ENCODE data around the gene ITIH5. TPM values are rescaled to one million over a fixed set of nuclear protein-coding genes. Genes with fewer than 3 reads are reported as not detected.

The ITIH5 gene
- total and polyA plus RNA-seq, 9 of the 15 experiments (the other 6 are each of a cell fraction or from before 2014, with no cell fraction given): 0.52 to 4.5 (median 2.6) TPM

GRCh38 chr10:7622969-7623368 is 43.8 kb downstream of the ITIH5 start:
- Histone ChIP-seq H3K9me1 (ENCODE audit: control insufficient read depth, insufficient read depth, low read length) (no peaks in the 10 kb centered on the region), H3K27ac (ENCODE audit: extremely low read depth, low read depth, low read length) (no peak overlapping the region), H3K79me2 (ENCODE audit: control insufficient read depth, insufficient read depth, low read length) (no peaks in the 10 kb centered on the region), H2AFZ (ENCODE audit: low read depth, low read length) (no peak overlapping the region), H3K4me1 (replicated peaks in 1 of 2; ENCODE audit: control insufficient read depth in 2 of 2, insufficient read depth in 2 of 2, low read length in 2 of 2) (no peaks in the 10 kb centered on the region; a peak in 1 of 5 replicates), H3K4me2 (ENCODE audit: insufficient read depth, low read length) (no peak overlapping the region), H3K4me3 (no peak overlapping the region), H4K20me1 (replicated peaks; ENCODE audit: control insufficient read depth, insufficient read depth, low read length) (no peaks in the 10 kb centered on the region), H3K9ac (ENCODE audit: insufficient read depth in 1 of 2, low read depth in 2 of 2, low read length in 2 of 2) (no peak overlapping the region), H3K36me3 (ENCODE audit: control insufficient read depth, insufficient read depth, low read length) (no peaks in the 10 kb centered on the region), H3K9me3 (replicated peaks; ENCODE audit: control insufficient read depth, insufficient read depth, low read depth, low read length) (0 out of 2 replicates have a peak, but pooled peaks cover 1% of the 10 kb centered on the region), H3K27me3 (ENCODE audit: control insufficient read depth in 2 of 2, insufficient read depth in 2 of 2, low read length in 2 of 2) (peaks cover 3 to 28% of the 10 kb centered on the region in 2 experiments; a peak in 3 of 5 replicates)
- WGBS (ENCODE audit: insufficient coverage, low coverage, missing lambda C conversion rate): 0% methylated on average over 6 of the region's 6 CpGs
- ChIA-PET POLR2A (interaction anchor here (1.1 kb wide), 1 partner anchor 25 kb away, joined by 3 read pairs; no protein-coding TSS in a partner anchor), CTCF (ENCODE audit: low intra/inter-chr PET ratio) (no interaction called here)
- peak; percentile 73 for ATAC-seq
- in situ Hi-C loops (cut with MboI): no loop called here
- intact Hi-C loops (cut with micrococcal nuclease): loop anchor here (5.0 kb wide), 1 partner anchor 96 kb away; no protein-coding TSS in a partner anchor
- no peak for FAIRE-seq
- no TSS peak for BruUV-seq (replicated peaks)
- peak in 2 of 4 experiments; percentile 10 for DNase-seq (ENCODE audit: extremely low read depth in 1 of 4, low spot score in 3 of 4)
- no peak for TF ChIP-seq ATF7 (IDR thresholded peaks at IDR 0.05)
- TF ChIP-seq CBX8 (IDR thresholded peaks at IDR 0.05; ENCODE audit: borderline replicate concordance, extremely low read depth, low read depth, low read length, poor library complexity, severe bottlenecking): no peak
- no peak for TF ChIP-seq PHF20 (IDR thresholded peaks at IDR 0.05; ENCODE audit: partially characterized antibody)
- peak; percentile 46 for TF ChIP-seq CTCFL (IDR thresholded peaks at IDR 0.05; ENCODE audit: borderline replicate concordance, insufficient read depth, low read depth, low read length, poor library complexity, severe bottlenecking)
- no peak for TF ChIP-seq POLR2AphosphoS5 (IDR thresholded peaks at IDR 0.05; ENCODE audit: control insufficient read depth, insufficient read depth, low read depth, low read length)
- TF ChIP-seq PRMT5 (CRISPR knock-in tag; IDR thresholded peaks at IDR 0.05): no peak
- no peak for TF ChIP-seq HMG20A (CRISPR knock-in tag; conservative IDR thresholded peaks at IDR 0.05)
- TF ChIP-seq ELF2 (CRISPR knock-in tag; IDR thresholded peaks at IDR 0.05): no peak
- TF ChIP-seq MTA2 (IDR thresholded peaks at IDR 0.05; ENCODE audit: low read depth): no peak
- TF ChIP-seq MBD1 (CRISPR knock-in tag; IDR thresholded peaks at IDR 0.05): no peak
- no peak for TF ChIP-seq ARID2 (IDR thresholded peaks at IDR 0.05)
- TF ChIP-seq ZNF146 (CRISPR knock-in tag; IDR thresholded peaks at IDR 0.05; ENCODE audit: unreplicated experiment): no peak
- peak; percentile 60 to 61 for TF ChIP-seq RAD21 (CRISPR knock-in tag; conservative IDR thresholded peaks at IDR 0.05 in 1 of 2, IDR thresholded peaks at IDR 0.05 in 1 of 2)
- TF ChIP-seq ZNF175 (CRISPR knock-in tag; IDR thresholded peaks at IDR 0.05; ENCODE audit: low read depth): no peak
- TF ChIP-seq ZNF143 (CRISPR knock-in tag; IDR thresholded peaks at IDR 0.05): no peak
- no peak for TF ChIP-seq BRF1 (IDR thresholded peaks at IDR 0.05; ENCODE audit: borderline replicate concordance, extremely low read depth, insufficient read length)
- TF ChIP-seq HDAC3 (IDR thresholded peaks at IDR 0.05; ENCODE audit: borderline replicate concordance, partially characterized antibody): no peak
- TF ChIP-seq DDX20 (tag; IDR thresholded peaks at IDR 0.05; ENCODE audit: low read depth): no peak
- TF ChIP-seq TCFL5 (CRISPR knock-in tag; conservative IDR thresholded peaks at IDR 0.05): no peak
- TF ChIP-seq NUFIP1 (IDR thresholded peaks at IDR 0.05; ENCODE audit: partially characterized antibody): no peak
